ENCODE results near the gene KCTD6.

GRCh38 chr3:58544541-58544940 lies 52.6 kb downstream of the KCTD6 start:
- TF ChIP-seq, protein P1, sequence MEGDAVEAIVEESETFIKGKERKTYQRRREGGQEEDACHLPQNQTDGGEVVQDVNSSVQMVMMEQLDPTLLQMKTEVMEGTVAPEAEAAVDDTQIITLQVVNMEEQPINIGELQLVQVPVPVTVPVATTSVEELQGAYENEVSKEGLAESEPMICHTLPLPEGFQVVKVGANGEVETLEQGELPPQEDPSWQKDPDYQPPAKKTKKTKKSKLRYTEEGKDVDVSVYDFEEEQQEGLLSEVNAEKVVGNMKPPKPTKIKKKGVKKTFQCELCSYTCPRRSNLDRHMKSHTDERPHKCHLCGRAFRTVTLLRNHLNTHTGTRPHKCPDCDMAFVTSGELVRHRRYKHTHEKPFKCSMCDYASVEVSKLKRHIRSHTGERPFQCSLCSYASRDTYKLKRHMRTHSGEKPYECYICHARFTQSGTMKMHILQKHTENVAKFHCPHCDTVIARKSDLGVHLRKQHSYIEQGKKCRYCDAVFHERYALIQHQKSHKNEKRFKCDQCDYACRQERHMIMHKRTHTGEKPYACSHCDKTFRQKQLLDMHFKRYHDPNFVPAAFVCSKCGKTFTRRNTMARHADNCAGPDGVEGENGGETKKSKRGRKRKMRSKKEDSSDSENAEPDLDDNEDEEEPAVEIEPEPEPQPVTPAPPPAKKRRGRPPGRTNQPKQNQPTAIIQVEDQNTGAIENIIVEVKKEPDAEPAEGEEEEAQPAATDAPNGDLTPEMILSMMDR (IDR thresholded peaks at IDR 0.05) = no peak
- TF ChIP-seq EZH2 (IDR thresholded peaks at IDR 0.05) (no peak), EZH2phosphoT487 (IDR thresholded peaks at IDR 0.05) (no peak)

All from neural progenitor cell (in vitro differentiated cells).